ENCODE results near the gene FGD3. TPM values are rescaled to one million over a fixed set of nuclear protein-coding genes. Genes with fewer than 3 reads are reported as not detected.

Gene FGD3
- total RNA-seq, 2 experiments from 2014 or later: 41.5 to 42.9 TPM

GRCh38 chr9:93064392-93065134 is 117.2 kb downstream of the FGD3 start:
- peaks cover 48% of the 10 kb centered on the region for H3K36me3 Mint-ChIP-seq
- peak overlapping the region; percentile 84 for H3K4me3 Mint-ChIP-seq
- H3K4me1 Mint-ChIP-seq: peaks cover 82% of the 10 kb centered on the region
- DNase-seq: peak; percentile 90
- H3K27ac Mint-ChIP-seq: peak overlapping the region; percentile 98
- H3K27me3 Mint-ChIP-seq: no peaks in the 10 kb centered on the region
- H3K9me3 Mint-ChIP-seq: peaks cover 1% of the 10 kb centered on the region

DNA sequence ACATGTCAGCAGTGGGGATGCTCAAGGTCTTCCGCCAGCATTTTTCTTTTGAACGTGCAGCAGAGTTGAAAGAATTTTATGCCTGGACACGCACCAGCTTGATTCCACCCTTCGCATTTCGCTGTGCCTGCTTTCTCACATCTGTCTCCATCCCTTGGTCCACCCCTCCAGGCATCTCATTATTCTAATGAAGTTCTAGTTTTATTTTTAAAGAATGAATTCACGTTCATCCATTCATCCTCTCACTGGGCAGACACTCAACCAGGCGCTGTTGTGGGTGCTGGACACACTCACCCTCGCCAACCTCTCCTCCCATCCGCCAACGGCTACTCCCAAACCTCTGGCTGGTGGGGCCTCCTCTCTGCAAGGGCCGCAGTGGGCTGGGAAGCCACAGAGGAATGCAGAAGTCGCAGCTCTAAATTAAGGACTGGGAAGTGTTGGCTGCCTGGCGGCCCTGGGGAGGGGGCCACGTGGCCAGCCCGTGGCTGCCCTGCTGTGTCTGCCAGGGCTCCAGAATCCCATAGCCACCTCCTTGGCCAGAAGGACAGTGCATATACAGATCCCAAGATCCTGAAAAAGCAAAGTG is 117.9 kb downstream of the FGD3 start:
- no peaks in the 10 kb centered on the region for H3K27me3 Mint-ChIP-seq
- peaks cover 82% of the 10 kb centered on the region for H3K4me1 Mint-ChIP-seq
- H3K27ac Mint-ChIP-seq: peak overlapping the region; percentile 98
- DNase-seq: no peak
- peaks cover 1% of the 10 kb centered on the region for H3K9me3 Mint-ChIP-seq
- H3K4me3 Mint-ChIP-seq: peak overlapping the region; percentile 84
- H3K36me3 Mint-ChIP-seq: peaks cover 49% of the 10 kb centered on the region

GRCh38 chr9:93066978-93067603 is 119.8 kb downstream of the FGD3 start:
- Mint-ChIP-seq H3K4me1 (peaks cover 71% of the 10 kb centered on the region), H3K9me3 (peaks cover 1% of the 10 kb centered on the region), H3K4me3 (no peak overlapping the region), H3K27me3 (no peaks in the 10 kb centered on the region), H3K36me3 (peaks cover 47% of the 10 kb centered on the region), H3K27ac (peak overlapping the region; percentile 82)
- DNase-seq: no peak

- Mint-ChIP-seq H3K4me1 (peaks cover 71% of the 10 kb centered on the region), H3K9me3 (peaks cover 1% of the 10 kb centered on the region), H3K27me3 (no peaks in the 10 kb centered on the region), H3K4me3 (no peak overlapping the region), H3K27ac (peak overlapping the region; percentile 46), H3K36me3 (peaks cover 48% of the 10 kb centered on the region)
- DNase-seq: no peak
These were observed 121.6 kb downstream of the FGD3 start for GRCh38 chr9:93068956-93069355.

DNA sequence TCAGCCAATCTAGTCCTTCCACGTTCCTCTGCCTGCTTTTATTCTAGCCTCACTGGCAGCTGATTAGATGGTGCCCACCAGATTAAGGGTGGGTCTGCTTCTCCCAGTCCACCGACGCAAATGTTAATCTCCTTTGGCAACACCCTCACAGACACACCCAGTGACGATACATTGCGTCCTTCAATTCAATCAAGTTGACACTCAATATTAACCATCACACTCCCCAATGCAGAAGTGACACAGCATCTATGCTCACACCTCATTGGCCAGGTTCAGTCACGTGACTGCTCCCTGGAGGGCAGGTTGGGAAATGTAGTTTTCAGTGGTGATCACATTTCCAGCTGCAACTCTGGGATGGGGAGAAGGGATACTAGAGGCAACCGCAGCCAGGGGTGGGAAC is 124.1 kb downstream of the FGD3 start:
- H3K36me3 Mint-ChIP-seq: peaks cover 40% of the 10 kb centered on the region
- H3K4me1 Mint-ChIP-seq: peaks cover 56% of the 10 kb centered on the region
- H3K9me3 Mint-ChIP-seq: peaks cover 1% of the 10 kb centered on the region
- no peak overlapping the region for H3K27ac Mint-ChIP-seq
- peak; percentile 20 for DNase-seq
- no peaks in the 10 kb centered on the region for H3K27me3 Mint-ChIP-seq
- no peak overlapping the region for H3K4me3 Mint-ChIP-seq

- DNase-seq: no peak
- Mint-ChIP-seq H3K4me1 (peaks cover 56% of the 10 kb centered on the region), H3K27me3 (no peaks in the 10 kb centered on the region), H3K27ac (peak overlapping the region; percentile 31), H3K9me3 (no peaks in the 10 kb centered on the region), H3K4me3 (no peak overlapping the region), H3K36me3 (peaks cover 36% of the 10 kb centered on the region)
These were observed 125.1 kb downstream of the FGD3 start for GRCh38 chr9:93072383-93072795.

- Mint-ChIP-seq H3K4me3 (no peak overlapping the region), H3K36me3 (peaks cover 17% of the 10 kb centered on the region), H3K27ac (no peak overlapping the region), H3K27me3 (no peaks in the 10 kb centered on the region), H3K4me1 (peaks cover 32% of the 10 kb centered on the region), H3K9me3 (no peaks in the 10 kb centered on the region)
- DNase-seq: no peak
These were observed 128.9 kb downstream of the FGD3 start for GRCh38 chr9:93076101-93076791.

DNA sequence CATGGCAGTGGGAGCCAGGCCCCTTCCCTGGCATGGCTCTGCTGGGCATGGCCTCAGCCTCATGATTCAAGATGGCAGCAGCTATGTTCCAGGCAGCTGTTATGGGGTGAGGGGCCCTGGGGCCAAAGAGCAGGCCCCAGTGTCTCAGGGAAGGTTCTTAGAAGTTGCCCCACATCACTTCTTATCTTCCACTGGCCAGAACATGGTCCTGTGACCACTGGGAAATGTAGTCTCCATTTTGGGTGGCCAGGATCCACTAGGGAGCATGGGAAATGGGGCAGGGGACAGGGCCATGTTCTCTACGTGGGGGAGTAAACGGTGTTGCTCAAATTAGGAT is 129.4 kb downstream of the FGD3 start:
- Mint-ChIP-seq H3K27me3 (no peaks in the 10 kb centered on the region), H3K4me1 (peaks cover 34% of the 10 kb centered on the region), H3K36me3 (peaks cover 20% of the 10 kb centered on the region), H3K9me3 (no peaks in the 10 kb centered on the region), H3K4me3 (no peak overlapping the region), H3K27ac (no peak overlapping the region)
- no peak for DNase-seq

- H3K36me3 Mint-ChIP-seq: peaks cover 23% of the 10 kb centered on the region
- H3K4me1 Mint-ChIP-seq: peaks cover 35% of the 10 kb centered on the region
- H3K27ac Mint-ChIP-seq: peak overlapping the region; percentile 5
- H3K9me3 Mint-ChIP-seq: no peaks in the 10 kb centered on the region
- H3K4me3 Mint-ChIP-seq: no peak overlapping the region
- DNase-seq: no peak
- H3K27me3 Mint-ChIP-seq: no peaks in the 10 kb centered on the region
These were observed 130.0 kb downstream of the FGD3 start for GRCh38 chr9:93077367-93077766.

- no peak overlapping the region for H3K4me3 Mint-ChIP-seq
- H3K9me3 Mint-ChIP-seq: no peaks in the 10 kb centered on the region
- H3K27me3 Mint-ChIP-seq: no peaks in the 10 kb centered on the region
- H3K4me1 Mint-ChIP-seq: peaks cover 33% of the 10 kb centered on the region
- peaks cover 25% of the 10 kb centered on the region for H3K36me3 Mint-ChIP-seq
- no peak overlapping the region for H3K27ac Mint-ChIP-seq
- no peak for DNase-seq
These were observed 130.5 kb downstream of the FGD3 start for GRCh38 chr9:93077811-93078210.

DNA sequence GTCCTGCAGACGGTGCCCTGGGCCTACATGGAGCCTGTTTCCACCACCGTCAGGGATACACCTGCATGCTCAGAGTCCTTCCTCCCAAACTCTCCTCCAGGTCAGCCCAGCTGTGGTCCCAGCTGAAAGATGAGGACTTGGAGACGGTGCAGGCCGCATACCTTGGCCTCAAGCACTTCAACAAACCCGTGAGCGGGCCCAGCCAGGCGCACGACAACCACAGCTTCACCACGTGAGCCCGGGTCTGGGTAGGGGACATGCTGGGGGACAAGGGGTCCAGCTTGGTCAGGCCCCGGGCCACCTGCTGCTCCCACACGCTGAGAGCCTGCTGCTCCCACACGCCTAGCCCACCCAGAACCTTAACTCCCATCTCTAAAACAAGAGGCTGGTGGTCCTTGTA is 132.0 kb downstream of the FGD3 start:
- Mint-ChIP-seq H3K27me3 (no peaks in the 10 kb centered on the region), H3K4me1 (peaks cover 33% of the 10 kb centered on the region), H3K27ac (no peak overlapping the region)

DNA sequence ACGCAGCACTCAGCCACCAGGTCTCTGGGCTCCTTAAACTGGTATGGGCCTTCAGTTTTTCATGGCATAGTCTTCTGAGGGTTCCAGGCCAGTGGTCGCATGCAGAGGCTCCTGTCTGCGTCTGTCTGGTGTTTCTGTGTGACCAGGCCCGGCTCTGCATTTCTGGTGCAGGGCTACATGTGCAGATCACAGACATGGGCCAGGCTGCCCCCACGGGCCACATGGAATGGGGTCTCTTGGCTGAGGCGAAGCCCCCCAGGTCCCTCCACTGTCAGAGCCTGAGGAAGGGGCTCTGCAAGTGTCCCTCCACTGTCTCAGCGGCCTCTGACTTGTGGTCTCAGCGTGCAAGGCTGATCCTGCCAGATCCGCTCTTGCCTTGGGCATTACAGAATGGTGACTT is 133.1 kb downstream of the FGD3 start:
- DNase-seq: no peak
- Mint-ChIP-seq H3K27ac (peak overlapping the region; percentile 19), H3K9me3 (peaks cover 4% of the 10 kb centered on the region), H3K4me1 (peaks cover 28% of the 10 kb centered on the region), H3K4me3 (no peak overlapping the region), H3K27me3 (no peaks in the 10 kb centered on the region), H3K36me3 (peaks cover 38% of the 10 kb centered on the region)

More for the DNA sequence above, 132.0 kb downstream of the FGD3 start:
- Mint-ChIP-seq H3K36me3 (peaks cover 31% of the 10 kb centered on the region), H3K4me3 (no peak overlapping the region), H3K9me3 (peaks cover 3% of the 10 kb centered on the region)
- no peak for DNase-seq

GRCh38 chr9:93081081-93081529 is 133.8 kb downstream of the FGD3 start:
- Mint-ChIP-seq H3K27ac (peak overlapping the region; percentile 30), H3K4me3 (no peak overlapping the region), H3K27me3 (no peaks in the 10 kb centered on the region), H3K4me1 (peaks cover 28% of the 10 kb centered on the region), H3K9me3 (peaks cover 8% of the 10 kb centered on the region), H3K36me3 (peaks cover 40% of the 10 kb centered on the region)
- DNase-seq: no peak

DNA sequence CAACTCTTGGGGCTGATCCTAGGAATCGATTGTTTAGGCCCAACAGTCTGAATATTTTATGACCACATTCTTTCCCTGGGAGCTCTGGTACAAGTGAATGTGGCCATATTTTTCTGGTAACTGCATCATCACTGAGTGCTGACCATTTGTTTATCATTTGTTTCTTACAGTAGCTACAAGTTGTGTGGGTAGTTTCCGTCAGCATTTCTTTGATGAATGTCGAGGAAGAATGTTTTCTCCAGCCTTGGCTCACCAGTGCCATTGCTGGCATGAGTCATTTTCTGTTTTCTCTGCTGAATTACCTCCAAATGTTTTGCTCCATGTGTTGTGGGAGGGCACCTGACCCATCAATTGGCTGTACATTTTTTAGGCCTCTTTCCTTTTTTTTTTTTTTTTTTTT is 134.6 kb downstream of the FGD3 start:
- H3K36me3 Mint-ChIP-seq: peaks cover 41% of the 10 kb centered on the region
- no peak for DNase-seq
- no peaks in the 10 kb centered on the region for H3K27me3 Mint-ChIP-seq

DNA sequence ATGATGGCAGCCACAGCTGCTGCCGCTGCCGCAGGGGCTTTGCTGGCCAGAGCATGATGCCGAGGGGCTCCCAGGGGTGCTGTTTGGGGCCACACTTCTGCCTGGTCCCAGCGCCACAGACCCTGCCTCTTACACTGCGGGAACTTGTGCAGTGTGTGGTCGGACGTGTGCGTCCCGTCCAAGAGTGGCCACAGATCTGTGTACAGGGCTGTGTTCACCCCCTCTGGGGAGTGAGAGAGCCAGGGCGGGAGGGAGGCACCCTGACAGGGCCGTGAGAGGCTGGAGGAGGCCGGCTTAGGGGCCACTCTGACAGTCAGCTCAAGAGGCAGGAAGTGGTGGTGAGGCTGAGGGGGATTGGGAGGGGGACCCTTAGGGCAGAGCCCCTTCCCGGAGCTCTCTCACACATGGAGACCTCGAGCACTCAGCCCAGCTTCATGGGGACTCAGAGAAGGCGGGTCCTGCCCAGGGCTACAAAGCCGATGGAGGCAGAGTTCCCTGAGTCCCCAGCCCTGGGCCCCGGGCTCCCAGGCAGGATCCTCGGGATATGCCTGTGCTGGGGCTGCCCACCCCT is 135.6 kb downstream of the FGD3 start:
- Mint-ChIP-seq H3K4me3 (no peak overlapping the region), H3K4me1 (peaks cover 18% of the 10 kb centered on the region), H3K27ac (peak overlapping the region; percentile 93), H3K36me3 (peaks cover 43% of the 10 kb centered on the region), H3K9me3 (peaks cover 12% of the 10 kb centered on the region), H3K27me3 (no peaks in the 10 kb centered on the region)
- DNase-seq: peak; percentile 24

More for the DNA sequence above, 134.6 kb downstream of the FGD3 start:
- Mint-ChIP-seq H3K9me3 (peaks cover 12% of the 10 kb centered on the region), H3K4me3 (no peak overlapping the region), H3K4me1 (peaks cover 25% of the 10 kb centered on the region), H3K27ac (no peak overlapping the region)

All from activated naive CD8-positive, alpha-beta T cell treated with anti-CD3 and anti-CD28 coated beads for 36 hours (primary cell).